H1 (cell line): ENCODE measurements around the gene FASTK. TPM values are rescaled to one million over a fixed set of nuclear protein-coding genes. Genes with fewer than 3 reads are reported as not detected.

Source experiments
- CTCF ChIA-PET: fragments of 300-600 bp; sonication (Branson Sonifier 250); formaldehyde crosslinking; loops from one replicate; lab custom pipeline; 2021; ENCODE audit not compliant: partially characterized antibody; lab: Charles Lee
- POLR2A ChIA-PET: fragments of 300-600 bp; sonication (Branson Sonifier 250); formaldehyde crosslinking; loops from one replicate; lab custom pipeline; 2021; ENCODE audit warnings: inconsistent platforms; ENCODE audit not compliant: partially characterized antibody; lab: Charles Lee
- DNase-seq, 2 experiments: peaks; one replicate each; pipeline versions ENCODE4 v3.0.0 to v3.0.0-alpha.2; 2010 to 2022; ENCODE audit warnings: low spot score in 2 of 2, low read depth in 1 of 2, mixed read lengths in 1 of 2
- FAIRE-seq: peaks from 2 replicates; lab custom pipeline; 2011; peaks lifted over from hg19 to GRCh38; lab: Jason Lieb, UNC
- H2AFZ ChIP-seq: 2 replicates; pipeline ENCODE4 v1.8.1; 2012; ENCODE audit warnings: low read length, inconsistent platforms
- H2AK5ac ChIP-seq: 2 replicates; pipeline ENCODE4 v1.6.1; 2013; ENCODE audit warnings: low read depth, low read length
- H2BK120ac ChIP-seq: replicated peaks from 2 replicates; pipeline ENCODE3; 2013; ENCODE audit warnings: low read depth, low read length, inconsistent platforms
- H2BK12ac ChIP-seq: 2 replicates; pipeline ENCODE4 v1.6.1; 2013; ENCODE audit warnings: low read depth, low read length
- H2BK15ac ChIP-seq: 2 replicates; pipeline ENCODE4 v1.6.1; 2013; ENCODE audit warnings: low read length
- H2BK20ac ChIP-seq: 2 replicates; pipeline ENCODE4 v1.6.1; 2013; ENCODE audit warnings: low read length
- H2BK5ac ChIP-seq: 2 replicates; pipeline ENCODE4 v1.6.1; 2013; ENCODE audit warnings: low read depth, low read length
- H3K14ac ChIP-seq: 2 replicates; pipeline ENCODE4 v1.6.1; 2013; ENCODE audit warnings: inconsistent platforms; ENCODE audit not compliant: insufficient read length
- H3K18ac ChIP-seq: 2 replicates; pipeline ENCODE4 v1.6.1; 2013; ENCODE audit warnings: low read length; ENCODE audit errors: extremely low read depth
- H3K23ac ChIP-seq: 2 replicates; pipeline ENCODE4 v1.6.1; 2013; ENCODE audit warnings: inconsistent platforms; ENCODE audit not compliant: insufficient read length
- H3K23me2 ChIP-seq: 2 replicates; pipeline ENCODE4 v1.6.1; 2013; ENCODE audit warnings: low read depth, low read length
- H3K27ac ChIP-seq: 2 replicates; pipeline ENCODE4 v1.6.1; 2011; ENCODE audit warnings: low read depth, low read length, inconsistent platforms
- H3K27me3 ChIP-seq, 4 experiments: replicated peaks in 1 of 4; 1 replicate in 1 of 4; 2 replicates in 3 of 4; pipeline versions ENCODE4 v1.6.1 to v1.8.1; 2011 to 2013; ENCODE audit warnings: low read length in 3 of 4, mild to moderate bottlenecking in 3 of 4, inconsistent platforms in 2 of 4, mixed read lengths in 2 of 4, moderate library complexity in 1 of 4; ENCODE audit not compliant: control insufficient read depth in 3 of 4, insufficient read depth in 3 of 4; ENCODE audit errors: extremely low read depth in 1 of 4
- H3K36me3 ChIP-seq, 4 experiments: 2 replicates each; pipeline versions ENCODE4 v1.6.1 to v1.8.1; 2011 to 2013; ENCODE audit warnings: mild to moderate bottlenecking in 4 of 4, low read length in 3 of 4, moderate library complexity in 2 of 4, control low read depth in 1 of 4, inconsistent platforms in 1 of 4; ENCODE audit not compliant: insufficient read depth in 4 of 4, control insufficient read depth in 2 of 4
- H3K4ac ChIP-seq: replicated peaks from 2 replicates; pipeline ENCODE3; 2013; ENCODE audit warnings: low read length, low read depth, mixed read lengths, inconsistent platforms; ENCODE audit not compliant: insufficient read length
- H3K4me1 ChIP-seq, 4 experiments: replicated peaks in 1 of 4; 1 replicate in 1 of 4; 2 replicates in 3 of 4; pipeline versions ENCODE4 v1.6.1 to v1.8.1; 2011 to 2013; ENCODE audit warnings: low read length in 3 of 4, inconsistent platforms in 2 of 4, mixed read lengths in 1 of 4; ENCODE audit not compliant: insufficient read depth in 4 of 4, control insufficient read depth in 3 of 4
- H3K4me2 ChIP-seq, 2 experiments: 2 replicates each; pipeline versions ENCODE4 v1.6.1 to v1.8.1; 2011 to 2013; ENCODE audit warnings: low read depth in 2 of 2, low read length in 2 of 2, control low read depth in 1 of 2, inconsistent platforms in 1 of 2, mild to moderate bottlenecking in 1 of 2; ENCODE audit not compliant: insufficient read depth in 1 of 2
- H3K4me3 ChIP-seq, 4 experiments: fragments of 200-600, 300-600 bp in 1 of 4; sonication (generic), shearing (Covaris generic), sonication (Bioruptor Twin) in 1 of 4; 2 replicates each; pipeline versions ENCODE4 v1.5.1 to v1.8.1; 2011 to 2016; ENCODE audit warnings: low read length in 4 of 4, low read depth in 3 of 4, control low read depth in 2 of 4, inconsistent platforms in 2 of 4, mild to moderate bottlenecking in 2 of 4, mixed read lengths in 1 of 4, moderate library complexity in 1 of 4; ENCODE audit not compliant: insufficient read depth in 2 of 4; ENCODE audit errors: extremely low read depth in 1 of 4
- H3K56ac ChIP-seq: replicated peaks from 2 replicates; pipeline ENCODE3; 2013; ENCODE audit warnings: low read depth, mild to moderate bottlenecking, mixed read lengths, low read length, inconsistent platforms; ENCODE audit not compliant: insufficient read length
- H3K79me1 ChIP-seq: 2 replicates; pipeline ENCODE4 v1.6.1; 2013; ENCODE audit warnings: low read depth, low read length, control low read depth
- H3K79me2 ChIP-seq, 2 experiments: 2 replicates each; pipeline versions ENCODE4 v1.6.1 to v1.8.1; 2012 to 2013; ENCODE audit warnings: low read length in 2 of 2, mild to moderate bottlenecking in 2 of 2, inconsistent platforms in 1 of 2; ENCODE audit not compliant: insufficient read depth in 2 of 2, control insufficient read depth in 1 of 2
- H3K9ac ChIP-seq, 4 experiments: replicated peaks in 1 of 4; 1 replicate in 1 of 4; 2 replicates in 3 of 4; pipeline versions ENCODE4 v1.6.1 to v1.8.1; 2011 to 2013; ENCODE audit warnings: low read depth in 3 of 4, low read length in 3 of 4, control low read depth in 2 of 4, mild to moderate bottlenecking in 2 of 4, moderate library complexity in 2 of 4, inconsistent platforms in 1 of 4; ENCODE audit errors: extremely low read depth in 1 of 4
- H3K9me3 ChIP-seq, 2 experiments: 2 replicates each; pipeline versions ENCODE4 v1.6.1 to v1.8.1; 2012 to 2013; ENCODE audit warnings: mild to moderate bottlenecking in 2 of 2, moderate library complexity in 2 of 2, control low read depth in 1 of 2, inconsistent platforms in 1 of 2, low read depth in 1 of 2, low read length in 1 of 2, mixed read lengths in 1 of 2; ENCODE audit not compliant: insufficient read depth in 2 of 2
- H4K20me1 ChIP-seq, 2 experiments: replicated peaks in 1 of 2; 2 replicates each; pipeline versions ENCODE3 to v1.8.1; 2011 to 2013; ENCODE audit warnings: inconsistent platforms in 2 of 2, low read length in 2 of 2, mild to moderate bottlenecking in 1 of 2; ENCODE audit not compliant: insufficient read depth in 2 of 2, control insufficient read depth in 1 of 2
- H4K5ac ChIP-seq: 2 replicates; pipeline ENCODE4 v1.6.1; 2013; ENCODE audit warnings: low read length, low read depth, mixed read lengths, inconsistent platforms; ENCODE audit not compliant: insufficient read length
- H4K8ac ChIP-seq: 2 replicates; pipeline ENCODE4 v1.8.0; 2013; ENCODE audit warnings: mild to moderate bottlenecking, moderate library complexity, low read length, inconsistent platforms; ENCODE audit not compliant: insufficient read depth; ENCODE audit errors: extremely low read depth
- H4K91ac ChIP-seq: replicated peaks from 2 replicates; pipeline ENCODE3; 2013; ENCODE audit warnings: low read length, mixed read lengths, inconsistent platforms; ENCODE audit not compliant: insufficient read length
- ASH2L ChIP-seq: fragments of 200-600, 300-600 bp; sonication (generic); IDR thresholded peaks from one replicate; pipeline ENCODE4 v1.7.1; 2017; ENCODE audit warnings: low read length
- CREB1 ChIP-seq: IDR thresholded peaks from 2 replicates; pipeline ENCODE4 v1.6.1; 2012; ENCODE audit warnings: inconsistent platforms
- EP300 ChIP-seq, 2 experiments: IDR thresholded peaks; 1 replicate in 1 of 2; 2 replicates in 1 of 2; pipeline ENCODE4 v1.6.1; 2011 to 2012; ENCODE audit warnings: low read depth in 2 of 2, low read length in 2 of 2, mild to moderate bottlenecking in 2 of 2, borderline replicate concordance in 1 of 2, inconsistent platforms in 1 of 2, moderate library complexity in 1 of 2
- JUND ChIP-seq: IDR thresholded peaks from 2 replicates; pipeline ENCODE4 v1.6.1; 2011; ENCODE audit warnings: mild to moderate bottlenecking, improper control_type of control experiment, low read length
- SIRT6 ChIP-seq: IDR thresholded peaks from one replicate; pipeline ENCODE4 v1.7.1; 2012; ENCODE audit warnings: low read length, inconsistent platforms
- ZNF274 ChIP-seq: IDR thresholded peaks from 2 replicates; pipeline ENCODE4 v1.7.0; 2012; ENCODE audit warnings: low read length, borderline replicate concordance; ENCODE audit errors: extremely low read depth
- WGBS, 2 experiments: shearing (Covaris generic) in 1 of 2; methylation state at CpG; one replicate each; pipeline versions ENCODE4 v1.1.6 to v1.1.7; 2013 to 2015; ENCODE audit warnings: low lambda C conversion rate in 2 of 2, mixed read lengths in 2 of 2, inconsistent platforms in 1 of 2, low coverage in 1 of 2, missing lambda C conversion rate in 1 of 2; ENCODE audit not compliant: insufficient replicate concordance in 2 of 2, insufficient coverage in 1 of 2, insufficient read length in 1 of 2; ENCODE audit errors: extremely low coverage in 1 of 2, missing lambda C conversion rate in 1 of 2; 5-methylcytosine and 5-hydroxymethylcytosine counted together
- long read RNA-seq, 2 experiments: library from RNA in 1 of 2; library from capped mRNA in 1 of 2; stranded (forward); transcript quantifications; one replicate each; pipeline ENCODE4 v2.0.0, GENCODE V29; 2021; ENCODE audit warnings: inconsistent platforms in 1 of 2
- polyA minus RNA-seq, 3 experiments: library from RNA; depleted of rRNA, polyadenylated mRNA; stranded (reverse); fragments of >200 nt; gene quantifications; 1 replicate in 2 of 3; 2 replicates in 1 of 3; pipeline ENCODE4 v1.2.3, GENCODE V29; 2011
- polyA plus RNA-seq, 7 experiments: library from polyadenylated mRNA; depleted of rRNA in 3 of 7; stranded (reverse) in 5 of 7; unstranded in 2 of 7; fragments of >200 nt in 5 of 7; fragments of 200-250 nt in 2 of 7; gene quantifications; 1 replicate in 5 of 7; 2 replicates in 1 of 7; 4 replicates in 1 of 7; pipeline versions ENCODE4 v1.2.1 to v1.2.3, GENCODE V29; 2011 to 2013; ENCODE audit warnings: missing spikeins in 2 of 7, mixed read lengths in 2 of 7
- total RNA-seq: library from RNA; stranded (reverse); fragmentation: NEBNext Ultra II Directional; extraction: Animal tissue kit (Norgen Biotek cat#: 25700); gene quantifications from 2 replicates; pipeline ENCODE4 v1.2.1, GENCODE V29; 2021

FASTK gene, protein sequence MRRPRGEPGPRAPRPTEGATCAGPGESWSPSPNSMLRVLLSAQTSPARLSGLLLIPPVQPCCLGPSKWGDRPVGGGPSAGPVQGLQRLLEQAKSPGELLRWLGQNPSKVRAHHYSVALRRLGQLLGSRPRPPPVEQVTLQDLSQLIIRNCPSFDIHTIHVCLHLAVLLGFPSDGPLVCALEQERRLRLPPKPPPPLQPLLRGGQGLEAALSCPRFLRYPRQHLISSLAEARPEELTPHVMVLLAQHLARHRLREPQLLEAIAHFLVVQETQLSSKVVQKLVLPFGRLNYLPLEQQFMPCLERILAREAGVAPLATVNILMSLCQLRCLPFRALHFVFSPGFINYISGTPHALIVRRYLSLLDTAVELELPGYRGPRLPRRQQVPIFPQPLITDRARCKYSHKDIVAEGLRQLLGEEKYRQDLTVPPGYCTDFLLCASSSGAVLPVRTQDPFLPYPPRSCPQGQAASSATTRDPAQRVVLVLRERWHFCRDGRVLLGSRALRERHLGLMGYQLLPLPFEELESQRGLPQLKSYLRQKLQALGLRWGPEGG
- 39.4 and 43.8 TPM in 2 replicates for total RNA-seq
- polyA plus RNA-seq (2011; rRNA removed), result 84.0 and 116 TPM in 2 replicates
- polyA plus RNA-seq (2011; cell fraction: cytosol; rRNA removed), result 87.9 TPM
- 383 TPM for polyA plus RNA-seq (2011; cell fraction: nucleus; rRNA removed)
- polyA plus RNA-seq (2012, experiment 1 of 2), result 34.8 to 66.7 TPM (median 56.9 TPM) in 4 replicates
- 59.3 TPM for polyA plus RNA-seq (2012, experiment 2 of 2)
- polyA plus RNA-seq (2013, experiment 1 of 2), result 53.6 TPM
- polyA plus RNA-seq (2013, experiment 2 of 2), result 45.8 TPM
- 28.6 and 30.4 TPM in 2 replicates for polyA minus RNA-seq (2011; rRNA and poly(A)+ RNA removed)
- polyA minus RNA-seq (2011; cell fraction: cytosol; rRNA and poly(A)+ RNA removed), result 25.5 TPM
- polyA minus RNA-seq (2011; cell fraction: nucleus; rRNA and poly(A)+ RNA removed), result 71.3 TPM
- long read RNA-seq, experiment 1, transcript FASTK-201 (10 exons, 1,827 nt), result major isoform, 9 of 26 reads
- long read RNA-seq, experiment 1, partial matches to known transcripts, result 8 of 26 reads
- long read RNA-seq, experiment 1, other reads (novel, unspliced or antisense), result 6 of 26 reads
- long read RNA-seq, experiment 2, transcript FASTK-201 (10 exons, 1,827 nt), result major isoform, 18 of 33 reads
- long read RNA-seq, experiment 2, transcript FASTK-212 (10 exons, 1,764 nt), result minor isoform, 5 of 33 reads
- long read RNA-seq, experiment 2, partial matches to known transcripts, result 2 of 33 reads
- long read RNA-seq, experiment 2, other reads (novel, unspliced or antisense), result 7 of 33 reads

DNA sequence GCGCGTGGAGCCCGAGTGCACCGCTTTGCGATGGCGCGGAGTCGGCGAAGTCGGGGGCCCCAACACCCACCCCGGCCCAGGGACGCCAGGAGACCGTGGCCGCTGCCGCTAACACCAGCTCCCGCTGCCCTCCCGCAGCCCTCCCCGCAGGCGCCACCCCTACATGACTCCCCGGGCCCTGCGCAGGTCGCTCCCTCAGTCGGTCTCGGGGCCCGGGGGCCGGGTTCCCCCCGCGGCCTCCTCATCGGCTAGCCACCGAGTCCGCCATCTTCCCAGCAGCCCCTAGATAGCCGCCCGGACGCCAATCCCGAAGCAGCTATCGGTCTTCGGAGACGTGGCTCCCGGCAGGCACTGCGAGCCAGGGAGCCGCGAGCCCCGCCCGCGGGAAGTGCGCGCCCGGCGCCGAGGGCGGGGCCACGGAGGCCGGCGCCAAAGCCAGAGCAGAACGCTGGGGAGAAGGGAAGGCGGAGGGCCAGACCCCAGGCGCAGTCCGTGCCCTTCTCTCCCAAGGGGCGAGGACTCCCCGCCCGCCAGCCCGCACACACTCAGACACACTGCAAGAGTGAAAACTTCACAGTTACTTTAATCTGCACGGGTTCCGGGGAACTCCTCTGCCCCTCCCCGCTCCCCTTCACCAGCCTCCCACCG, at the start of gene FASTK:
Gene FASTK, minus strand, starts transcription at position 288 of the 648 bp plus-strand sequence. Its CDS starts 43 bp downstream, at position 245.
- FAIRE-seq, result no peak
- H3K56ac ChIP-seq, result peak within 1 kb of the TSS; percentile 73
- no peak within 1 kb of the TSS for H3K14ac ChIP-seq
- peak within 1 kb of the TSS; percentile 71; the same call in 1 of the 2 replicates for H2BK5ac ChIP-seq
- H3K9ac ChIP-seq, result peak within 1 kb of the TSS; percentile 86 to 89 (median 88)
- H2BK20ac ChIP-seq, result no peak within 1 kb of the TSS
- peak within 1 kb of the TSS; percentile 86 for H4K5ac ChIP-seq
- H3K4me1 ChIP-seq, result peaks cover 3 to 43% (median 27%) of the 10 kb centered on the region in 4 experiments
- peak within 1 kb of the TSS; percentile 97 for H2BK15ac ChIP-seq
- no peaks in the 10 kb centered on the region for H3K9me3 ChIP-seq
- H3K4ac ChIP-seq, result peak within 1 kb of the TSS; percentile 88
- H4K8ac ChIP-seq, result peak within 1 kb of the TSS; percentile 93
- H4K20me1 ChIP-seq, result peaks cover 16 to 18% of the 10 kb centered on the region in 2 experiments
- peaks cover 0 to 10% of the 10 kb centered on the region in 2 experiments; a peak in 1 of 4 replicates for H3K79me2 ChIP-seq
- peak in 1 of 2 experiments; percentile 88 for DNase-seq
- peak within 1 kb of the TSS; percentile 59 for H2BK120ac ChIP-seq
- POLR2A ChIA-PET, result interaction anchor here (0.8 to 2.5 kb wide), 10 partner anchors 13 to 83 kb away, joined by 3 to 17 read pairs (median 4); no protein-coding TSS in a partner anchor
- H3K4me3 ChIP-seq, result peak within 1 kb of the TSS; percentile 79 to 94 (median 88)
- H3K79me1 ChIP-seq, result peaks cover 12% of the 10 kb centered on the region
- CTCF ChIA-PET, result interaction anchor here (1.0 to 6.0 kb wide), 4 partner anchors 23 to 63 kb away, joined by 3 to 23 read pairs (median 3); partner anchors contain the start of gene CDK5
- no peak within 1 kb of the TSS for H3K23ac ChIP-seq
- no peak within 1 kb of the TSS for H2AK5ac ChIP-seq
- peak within 1 kb of the TSS; percentile 78 for H3K18ac ChIP-seq
- peaks cover 22% of the 10 kb centered on the region for H3K23me2 ChIP-seq
- H3K27ac ChIP-seq, result peak within 1 kb of the TSS; percentile 76
- 2% methylated on average over 36 of the region's 66 CpGs; no CpG with 5 or more reads in 1 of the 2 experiments for WGBS, 2 experiments
- 0 out of 2 replicates have a peak within 1 kb of the TSS, but pooled peaks have one; percentile 17 for H2BK12ac ChIP-seq
- no peak within 1 kb of the TSS for H2AFZ ChIP-seq
- H4K91ac ChIP-seq, result peak within 1 kb of the TSS; percentile 92
- H3K4me2 ChIP-seq, result peak within 1 kb of the TSS; percentile 95 to 100
- peaks cover 0 to 7% (median 5%) of the 10 kb centered on the region in 4 experiments; a peak in 5 of 7 replicates for H3K27me3 ChIP-seq
- peaks cover 0 to 7% (median 5%) of the 10 kb centered on the region in 4 experiments; a peak in 7 of 8 replicates for H3K36me3 ChIP-seq
- no peak for TF ChIP-seq JUND
- no peak for TF ChIP-seq ZNF274
- TF ChIP-seq SIRT6, result no peak
- 0 out of 3 replicates have a peak, but pooled peaks of 1 of the 2 experiments have one; percentile 42 for TF ChIP-seq EP300 (IDR thresholded peaks at IDR 0.05; ENCODE audit: borderline replicate concordance in 1 of 2, low read depth in 2 of 2, low read length in 2 of 2)
- peak; percentile 76 for TF ChIP-seq ASH2L
- no peak for TF ChIP-seq CREB1
